Middle frontal gyrus (tissue), 1 donor: ENCODE results near the gene CPXCR1.
"Not testable (repeated sequence)": the region's sequence is repeated elsewhere in the genome, so short reads cannot be mapped to it uniquely, and the experiment has no call there.

Experiments
- DNase-seq: peaks from one replicate; pipeline ENCODE4 v3.0.0-alpha.2; 2015; ENCODE audit warnings: low spot score; ENCODE audit errors: extremely low spot score

CPXCR1 gene

GRCh38 chrX:88746925-88747324 is at the start of gene CPXCR1:
Gene CPXCR1, plus strand, starts transcription at chrX:88747225. Its CDS starts 6,190 bp downstream, at chrX:88753415.
- no peak for DNase-seq

- DNase-seq = no peak
These were observed 11.2 kb upstream of the CPXCR1 start for GRCh38 chrX:88735835-88736234.

- DNase-seq = not testable (repeated sequence)
These were observed 810 bp upstream of the CPXCR1 start for GRCh38 chrX:88746215-88746614.

DNA sequence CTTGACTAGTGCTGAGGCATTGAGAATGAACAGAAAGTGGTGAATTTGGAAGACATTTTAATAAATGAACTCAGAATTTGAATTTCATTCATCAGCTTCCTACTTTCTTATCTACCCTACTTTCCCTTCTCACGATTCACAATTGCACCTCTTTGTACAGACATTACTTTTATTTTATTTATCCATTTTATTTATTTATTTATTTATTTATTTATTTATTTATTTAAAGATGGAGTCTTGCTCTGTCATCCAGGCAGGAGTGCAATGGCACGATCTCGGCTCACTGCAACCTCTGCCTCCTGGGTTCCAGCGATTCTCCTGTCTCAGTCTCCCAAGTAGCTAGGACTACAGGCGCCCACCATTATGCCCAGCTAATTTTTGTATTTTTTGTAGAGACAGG is 5.3 kb downstream of the CPXCR1 start:
- DNase-seq = not testable (repeated sequence)

GRCh38 chrX:88789825-88790224 is 42.8 kb downstream of the CPXCR1 start:
- no peak for DNase-seq
